NCI-H748 (cell line): ENCODE results near the gene THAP10.

Experiments
- DNase-seq: peaks from one replicate; lab custom pipeline; 2025; ENCODE audit not compliant: unreplicated experiment; lab: John Stamatoyannopoulos, UW

Gene THAP10

GRCh38 chr15:70854666-70854976, 37.6 kb downstream of the THAP10 start:
- DNase-seq = no peak

- DNase-seq = peak; percentile 64
These were observed 38.1 kb downstream of the THAP10 start, which contains the start of gene LARP6 for GRCh38 chr15:70853973-70854665. Gene LARP6 (minus strand): TSS chr15:70854157. CDS start chr15:70854088, 69 bp downstream.

GRCh38 chr15:70853318-70853972, 38.8 kb downstream of the THAP10 start:
- DNase-seq = peak; percentile 66

- no peak for DNase-seq
These were observed 39.5 kb downstream of the THAP10 start for GRCh38 chr15:70852501-70853317.

GRCh38 chr15:70851889-70852288, 40.3 kb downstream of the THAP10 start:
- no peak for DNase-seq

- DNase-seq = no peak
These were observed 46.5 kb downstream of the THAP10 start for GRCh38 chr15:70845602-70846360.

- DNase-seq = no peak
These were observed 54.8 kb downstream of the THAP10 start for GRCh38 chr15:70837476-70837875.

- no peak for DNase-seq
These were observed 56.4 kb downstream of the THAP10 start for GRCh38 chr15:70835841-70836240.

GRCh38 chr15:70835415-70835814, 56.8 kb downstream of the THAP10 start:
- DNase-seq = no peak

GRCh38 chr15:70834999-70835398, 57.2 kb downstream of the THAP10 start:
- no peak for DNase-seq

- DNase-seq = peak; percentile 81
These were observed 58.1 kb downstream of the THAP10 start for GRCh38 chr15:70833861-70834765.

GRCh38 chr15:70833422-70833821, 58.8 kb downstream of the THAP10 start:
- no peak for DNase-seq

- DNase-seq = no peak
These were observed 60.1 kb downstream of the THAP10 start for GRCh38 chr15:70832176-70832575.
